Activated CD8-positive, alpha-beta memory T cell treated with anti-CD3 and anti-CD28 coated beads for 4 hours (primary cell): Measurements from ENCODE around the gene MST1R.

Experiments used
- DNase-seq, 2 donors: peaks; one replicate each; pipeline ENCODE4 v3.0.0-alpha.2; 2020; ENCODE audit warnings: low read depth in 2 of 2

Gene MST1R

GRCh38 chr3:49840388-49840787 is 63.3 kb downstream of the MST1R start:
- no peak for DNase-seq

GRCh38 chr3:49839193-49839809 is 64.4 kb downstream of the MST1R start:
- DNase-seq: peak; percentile 55 to 66
